NCI-H146 (cell line): ENCODE measurements around the gene OR13C8.
"Not testable (repeated sequence)": the region's sequence is repeated elsewhere in the genome, so short reads cannot be mapped to it uniquely, and the experiment has no call there.

Experiments
- DNase-seq: peaks from one replicate; lab custom pipeline; 2025; lab: John Stamatoyannopoulos, UW

OR13C8 gene, protein sequence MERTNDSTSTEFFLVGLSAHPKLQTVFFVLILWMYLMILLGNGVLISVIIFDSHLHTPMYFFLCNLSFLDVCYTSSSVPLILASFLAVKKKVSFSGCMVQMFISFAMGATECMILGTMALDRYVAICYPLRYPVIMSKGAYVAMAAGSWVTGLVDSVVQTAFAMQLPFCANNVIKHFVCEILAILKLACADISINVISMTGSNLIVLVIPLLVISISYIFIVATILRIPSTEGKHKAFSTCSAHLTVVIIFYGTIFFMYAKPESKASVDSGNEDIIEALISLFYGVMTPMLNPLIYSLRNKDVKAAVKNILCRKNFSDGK

GRCh38 chr9:104568868-104569267 is at the start of gene OR13C8:
OR13C8 (plus strand) TSS chr9:104569168; CDS start chr9:104569168, 0 bp downstream.
- DNase-seq, result no peak

GRCh38 chr9:104520241-104520640 is 48.7 kb upstream of the OR13C8 start:
- DNase-seq, result not testable (repeated sequence)

DNA sequence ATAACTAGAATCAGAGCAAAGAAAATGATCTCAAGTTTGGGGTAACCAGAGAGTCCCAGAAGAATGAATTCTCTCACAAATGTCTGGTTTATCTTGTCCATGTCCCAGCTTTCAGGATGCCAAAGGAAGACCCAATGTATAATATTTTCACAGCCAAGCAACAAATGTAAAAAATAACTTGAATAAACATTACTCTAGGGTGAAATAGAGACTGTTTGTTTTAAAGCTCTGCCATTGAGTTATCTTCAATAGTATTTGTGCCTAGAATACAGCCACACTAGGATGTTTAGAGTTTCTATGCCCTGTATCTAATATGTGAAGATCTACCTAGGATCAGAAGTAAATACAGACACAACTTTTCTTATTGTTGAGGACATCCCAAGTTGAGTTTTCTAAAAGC is 41.9 kb upstream of the OR13C8 start, which contains the start of gene OR13C4:
TSS of gene OR13C4 (minus strand) at position 101 of the 400 bp plus-strand sequence. CDS start at position 101, 0 bp downstream.
- DNase-seq, result no peak

DNA sequence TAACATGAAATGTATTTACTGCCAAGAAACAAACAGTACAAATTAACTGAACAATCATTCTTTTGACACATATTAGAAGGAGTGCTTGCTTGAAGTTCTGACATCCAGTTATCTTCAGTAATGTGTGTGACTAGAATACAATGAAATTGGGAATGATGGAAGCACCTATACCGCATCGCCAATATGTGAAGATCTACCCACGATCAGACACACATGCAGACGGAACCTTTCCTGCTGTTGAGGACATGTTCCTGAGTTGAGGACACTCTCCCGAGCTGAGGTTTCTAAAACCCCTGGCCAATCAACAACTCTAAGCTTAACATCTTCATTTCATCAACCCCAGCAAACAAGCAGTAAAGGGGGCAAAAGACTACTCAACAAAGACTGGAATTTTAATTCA is 32.2 kb upstream of the OR13C8 start, which contains the start of gene OR13C3:
TSS of gene OR13C3 (minus strand) at position 101 of the 400 bp plus-strand sequence. CDS start 133 bp downstream, outside the sequence.
- no peak for DNase-seq

DNA sequence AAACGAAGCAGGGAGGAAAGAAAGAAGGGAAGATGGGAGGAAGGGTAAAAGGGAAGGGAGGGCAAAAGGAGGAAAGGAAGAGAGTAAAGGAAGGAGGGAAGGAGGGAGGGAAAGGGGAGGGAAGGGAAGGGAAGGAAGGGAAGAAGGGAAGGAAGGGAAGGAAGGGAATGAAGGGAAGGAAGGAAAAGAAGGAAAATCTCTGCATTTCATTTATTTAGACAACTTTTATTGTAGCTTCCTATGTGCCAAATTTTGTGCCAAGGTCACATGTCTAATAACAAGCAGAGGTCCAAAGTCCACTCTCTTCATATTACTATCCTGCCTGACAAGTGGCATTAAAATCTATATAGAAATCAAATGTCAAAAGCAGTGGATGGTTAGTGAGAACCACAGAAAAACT is 29.7 kb upstream of the OR13C8 start:
- DNase-seq, result no peak

DNA sequence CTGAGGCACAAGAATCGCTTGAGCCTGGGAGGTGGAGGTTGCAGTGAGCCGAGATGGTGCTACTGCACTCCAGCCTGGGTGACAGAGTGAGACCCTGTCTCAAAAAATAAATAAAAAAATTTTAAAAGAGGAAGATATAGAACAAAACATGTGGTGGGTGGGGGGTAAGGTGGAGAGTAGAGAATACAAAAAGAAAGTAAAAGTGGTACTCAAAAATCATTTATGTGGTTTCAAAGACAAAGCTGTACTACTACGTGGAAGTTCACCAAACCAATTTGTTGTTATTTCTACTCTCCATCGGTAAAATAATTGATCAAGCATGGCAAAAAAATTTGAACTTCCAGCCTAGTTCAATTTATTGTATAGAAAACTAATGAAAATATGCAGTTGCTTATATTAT is 24.3 kb upstream of the OR13C8 start:
- DNase-seq, result no peak

- DNase-seq, result no peak
Observed at GRCh38 chr9:104553261-104553660, 15.7 kb upstream of the OR13C8 start.

DNA sequence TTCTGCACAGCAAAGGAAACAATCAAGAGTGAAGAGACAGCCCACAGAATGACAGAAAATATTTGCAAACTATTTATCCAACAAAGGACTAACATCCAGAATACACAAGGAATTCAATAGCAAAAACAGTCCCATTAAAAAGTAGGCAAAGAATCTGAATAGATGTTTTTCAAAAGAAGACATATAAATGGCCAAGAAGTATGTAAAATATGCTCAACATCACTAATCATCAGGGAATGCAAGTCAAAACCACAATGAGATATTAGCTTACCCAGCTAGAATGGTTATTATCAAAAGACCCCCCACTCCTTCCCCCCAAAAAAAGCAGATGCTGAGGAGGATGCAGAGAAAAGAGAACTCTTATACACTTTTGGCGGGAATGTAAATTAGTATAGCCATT is 13.4 kb upstream of the OR13C8 start:
- DNase-seq, result no peak

GRCh38 chr9:104556830-104557634 is 11.9 kb upstream of the OR13C8 start:
- no peak for DNase-seq

- no peak for DNase-seq
Observed at GRCh38 chr9:104564358-104564757, 4.6 kb upstream of the OR13C8 start.

DNA sequence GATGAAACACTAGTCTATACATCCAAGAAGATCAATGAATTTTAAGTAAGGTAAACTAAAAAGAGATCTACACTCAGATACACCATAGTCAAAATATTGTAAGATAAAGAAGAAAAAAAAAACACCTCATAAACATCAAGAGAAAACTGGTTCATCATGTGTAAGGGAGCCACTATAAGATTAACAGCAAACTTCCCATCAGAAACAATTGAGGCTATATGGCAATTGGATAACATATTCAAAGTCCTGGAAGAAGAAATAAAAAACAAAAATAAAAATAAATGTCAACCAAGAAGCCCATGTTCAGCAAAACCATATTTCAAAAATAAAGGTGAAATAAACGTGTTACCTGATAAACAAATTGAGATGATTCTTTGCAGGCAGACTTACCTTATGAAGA is 3.6 kb downstream of the OR13C8 start:
- DNase-seq, result no peak

- no peak for DNase-seq
Observed at GRCh38 chr9:104575456-104575855, 6.5 kb downstream of the OR13C8 start.

DNA sequence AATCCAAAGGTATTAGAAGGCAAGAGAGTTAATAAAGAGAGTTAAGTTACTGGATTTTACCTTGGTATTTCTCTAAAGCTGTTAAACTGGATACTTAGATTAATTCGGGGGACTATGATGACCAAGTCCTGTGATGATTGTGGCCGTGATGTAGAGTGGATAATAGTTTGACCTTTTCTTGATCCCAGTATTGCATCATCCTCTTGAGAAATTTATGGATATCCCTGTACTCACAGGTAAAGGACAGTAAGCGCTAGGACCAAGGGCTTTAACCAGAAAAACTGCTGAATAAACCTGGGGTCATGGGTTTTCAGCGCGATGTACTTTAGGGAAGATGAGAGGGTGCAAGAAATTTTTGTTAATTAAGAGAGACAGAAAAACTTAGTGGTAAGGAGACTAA is 8.3 kb downstream of the OR13C8 start:
- DNase-seq, result no peak

DNA sequence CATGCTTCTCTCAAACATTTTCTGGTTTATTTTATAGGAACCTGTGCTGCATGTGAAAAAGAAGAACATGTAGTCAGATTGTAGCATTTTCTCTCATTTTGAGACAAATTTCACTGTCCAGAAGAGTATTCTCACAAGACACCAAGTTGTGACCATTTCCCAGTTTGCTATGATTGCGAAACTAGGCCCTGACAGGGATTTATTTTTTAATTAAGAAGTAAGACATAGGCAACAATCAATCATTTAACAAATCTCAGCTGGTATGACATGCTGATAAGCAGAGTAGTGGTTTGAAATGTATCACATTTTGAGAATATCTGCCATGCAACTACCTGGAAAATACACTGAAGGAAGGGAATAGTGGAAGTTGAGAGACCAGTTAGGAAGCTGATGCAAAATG is 11.6 kb downstream of the OR13C8 start:
- no peak for DNase-seq

- no peak for DNase-seq
Observed at GRCh38 chr9:104586496-104587180, 17.7 kb downstream of the OR13C8 start.

GRCh38 chr9:104589626-104590025 is 20.7 kb downstream of the OR13C8 start:
- no peak for DNase-seq

- not testable (repeated sequence) for DNase-seq
Observed at GRCh38 chr9:104598749-104599148, 29.8 kb downstream of the OR13C8 start.

- DNase-seq, result not testable (repeated sequence)
Observed at GRCh38 chr9:104599313-104599712, 30.3 kb downstream of the OR13C8 start, which contains the start of gene OR13C5. OR13C5 (minus strand) TSS chr9:104599413; CDS start chr9:104599413, 0 bp downstream.

GRCh38 chr9:104604801-104605200 is 35.8 kb downstream of the OR13C8 start:
- no peak for DNase-seq

- not testable (repeated sequence) for DNase-seq
Observed at GRCh38 chr9:104605527-104605926, 36.6 kb downstream of the OR13C8 start, which contains the start of gene OR13C2. OR13C2 (minus strand) TSS chr9:104605627; CDS start chr9:104605627, 0 bp downstream.

GRCh38 chr9:104606152-104606551 is 37.2 kb downstream of the OR13C8 start:
- peak; percentile 12 for DNase-seq

DNA sequence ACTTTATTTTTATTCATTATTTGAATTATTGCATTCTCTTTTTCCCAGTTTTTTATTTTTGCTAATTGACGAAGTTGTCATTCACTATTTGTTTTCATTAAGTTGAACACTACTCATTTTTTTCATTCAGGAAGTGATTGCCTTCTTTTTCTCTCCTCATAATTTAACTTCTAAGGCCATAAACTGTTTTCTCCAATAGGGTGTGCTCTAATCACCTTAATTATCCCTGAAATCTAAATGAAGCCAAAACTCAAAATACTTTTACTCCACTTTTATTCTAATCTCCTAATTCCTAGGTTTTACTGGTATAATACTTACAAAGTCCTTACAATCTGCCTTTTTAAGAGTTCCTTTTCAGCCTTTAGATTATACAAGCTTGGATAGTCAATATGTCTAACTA is 39.4 kb downstream of the OR13C8 start:
- DNase-seq, result no peak
